Panc1 (cell line): ENCODE results near the gene DCDC2B. TPM values are rescaled to one million over a fixed set of nuclear protein-coding genes. Genes with fewer than 3 reads are reported as not detected.

Source experiments
- ATAC-seq: fragments of 200-7000 bp; cut with Tn5 transposase; 2 replicates; pipeline ENCODE4 v1.9.1; 2020; ENCODE audit warnings: mild to moderate bottlenecking, moderate library complexity
- Bru-seq: library from RNA; stranded (reverse); fragments of 400-500 nt; gene quantifications from one replicate; lab custom pipeline; 2021; lab: Mats Ljungman, UMichigan
- BruChase-seq, 2 experiments: library from RNA; stranded (reverse); fragments of 400-500 nt; gene quantifications; one replicate each; lab custom pipeline; 2021; lab: Mats Ljungman, UMichigan
- BruUV-seq: library from RNA; stranded (reverse); fragments of 400-500 nt; replicated peaks from 2 replicates; lab custom pipeline; 2021; lab: Mats Ljungman, UMichigan
- CTCF ChIA-PET: fragments of 300-600 bp; sonication (Branson Sonifier 250); formaldehyde crosslinking; loops from one replicate; lab custom pipeline; 2022; ENCODE audit warnings: antibody characterized with exemption; lab: Charles Lee
- POLR2A ChIA-PET: fragments of 300-600 bp; sonication (Branson Sonifier 250); formaldehyde crosslinking; loops from one replicate; lab custom pipeline; 2022; ENCODE audit warnings: antibody characterized with exemption; lab: Charles Lee
- DNase-seq: peaks from one replicate; pipeline ENCODE4 v3.0.0-alpha.2; 2010; ENCODE audit warnings: low read depth, low spot score
- H3K27ac ChIP-seq: 2 replicates; pipeline ENCODE4 v1.5.1; 2011; ENCODE audit warnings: mild to moderate bottlenecking, low read length, inconsistent platforms
- H3K27me3 ChIP-seq: fragments of 200-500 bp; sonication (Bioruptor generic); 2 replicates; pipeline ENCODE4 v1.6.0; 2014; ENCODE audit warnings: low read length, inconsistent platforms; ENCODE audit not compliant: control insufficient read depth, insufficient read depth
- H3K36me3 ChIP-seq: fragments of 200-500 bp; sonication (Bioruptor generic); 2 replicates; pipeline ENCODE4 v1.5.1; 2014; ENCODE audit warnings: inconsistent platforms, mild to moderate bottlenecking, low read length, moderate library complexity; ENCODE audit not compliant: control insufficient read depth, insufficient read depth
- H3K4me1 ChIP-seq: 2 replicates; pipeline ENCODE4 v1.5.1; 2011; ENCODE audit warnings: inconsistent platforms, mild to moderate bottlenecking, low read length, moderate library complexity; ENCODE audit not compliant: control insufficient read depth, insufficient read depth
- H3K4me3 ChIP-seq, 2 experiments: 2 replicates each; pipeline ENCODE4 v1.5.1; 2011 to 2012; ENCODE audit warnings: low read depth in 2 of 2, low read length in 2 of 2, mild to moderate bottlenecking in 2 of 2, inconsistent platforms in 1 of 2, moderate library complexity in 1 of 2
- H3K9me3 ChIP-seq: fragments of 200-500 bp; sonication (Bioruptor generic); 2 replicates; pipeline ENCODE4 v1.5.1; 2014; ENCODE audit warnings: low read depth, mild to moderate bottlenecking, inconsistent platforms, low read length, moderate library complexity; ENCODE audit not compliant: control insufficient read depth, insufficient read depth
- CTCF ChIP-seq: fragments of 450-650 bp; IDR thresholded peaks from 2 replicates; pipeline ENCODE4 v1.5.1; 2017; ENCODE audit warnings: mild to moderate bottlenecking
- POLR2AphosphoS5 ChIP-seq: IDR thresholded peaks from 2 replicates; pipeline ENCODE4 v1.6.1; 2012; ENCODE audit warnings: mild to moderate bottlenecking, low read depth, low read length, moderate library complexity
- REST ChIP-seq, 2 experiments: IDR thresholded peaks; 2 replicates each; pipeline ENCODE4 v1.6.1; 2011 to 2012; ENCODE audit warnings: low read depth in 2 of 2, control low read depth in 1 of 2, low read length in 1 of 2, mild to moderate bottlenecking in 1 of 2, moderate library complexity in 1 of 2; ENCODE audit not compliant: insufficient read depth in 1 of 2
- SIN3A ChIP-seq: IDR thresholded peaks from 2 replicates; pipeline ENCODE4 v1.6.1; 2012; ENCODE audit warnings: low read depth, mild to moderate bottlenecking, low read length, moderate library complexity, borderline replicate concordance; ENCODE audit not compliant: insufficient read depth
- TCF7L2 ChIP-seq: IDR thresholded peaks from 2 replicates; pipeline ENCODE4 v1.6.1; 2011; ENCODE audit warnings: mild to moderate bottlenecking, low read depth, low read length, inconsistent platforms
- in situ Hi-C: cut with HindIII; loops from 2 replicates; pipeline ENCODE4 v1.10.0; 2016; ENCODE audit warnings: low sequenced_read_pairs, low pct_unique_long_range_greater_than_20kb
- intact Hi-C: fragments of 100-400 bp; cut with micrococcal nuclease; formaldehyde crosslinking; loops from one replicate; pipeline ENCODE4 v1.10.0; 2022; ENCODE audit not compliant: unreplicated experiment
- long read RNA-seq: library from polyadenylated mRNA; unstranded; transcript quantifications from one replicate; pipeline ENCODE4 v2.0.0, GENCODE V29; 2021; ENCODE audit not compliant: unreplicated experiment
- polyA plus RNA-seq: library from polyadenylated mRNA; unstranded; fragments of >200 nt; gene quantifications from one replicate; pipeline ENCODE4 v1.2.1, GENCODE V29; 2012; ENCODE audit warnings: missing spikeins; ENCODE audit not compliant: insufficient read length
- total RNA-seq: library from RNA; stranded (reverse); gene quantifications from one replicate; pipeline ENCODE4 v1.2.1, GENCODE V29; 2021; ENCODE audit not compliant: unreplicated experiment

The DCDC2B gene
- total RNA-seq: not detected
- not detected for polyA plus RNA-seq
- percentile 21 among the genes with signal in this experiment for Bru-seq, nascent RNA
- BruChase-seq, experiment 1, labeled RNA remaining after a 2-hour chase: percentile 14 among the genes with signal in this experiment
- BruChase-seq, experiment 2, labeled RNA remaining after a 6-hour chase: percentile 18 among the genes with signal in this experiment
- long read RNA-seq, partial matches to known transcripts: 0 of 4 reads
- long read RNA-seq, other reads (novel, unspliced or antisense): 4 of 4 reads

GRCh38 chr1:32208891-32209328 is at the start of gene DCDC2B:
DCDC2B (plus strand) TSS chr1:32209089; CDS start chr1:32209094, 5 bp downstream.
- BruUV-seq: no TSS peak
- DNase-seq: no peak

GRCh38 chr1:32159189-32159588 is 49.7 kb upstream of the DCDC2B start:
- no peaks in the 10 kb centered on the region for H3K9me3 ChIP-seq
- no TSS peak for BruUV-seq
- intact Hi-C loops: no loop called here
- POLR2A ChIA-PET: no interaction called here
- TF ChIP-seq POLR2AphosphoS5 (no peak), SIN3A (no peak), TCF7L2 (no peak), REST (IDR thresholded peaks at IDR 0.05; ENCODE audit: insufficient read depth in 1 of 2, low read depth in 2 of 2, low read length in 1 of 2) (no peak), CTCF (no peak)
- no peaks in the 10 kb centered on the region for H3K27me3 ChIP-seq
- no peak overlapping the region for H3K4me3 ChIP-seq
- H3K36me3 ChIP-seq: peaks cover 33% of the 10 kb centered on the region
- ATAC-seq (no peak), DNase-seq (no peak)
- H3K4me1 ChIP-seq: no peaks in the 10 kb centered on the region
- in situ Hi-C loops: no loop called here
- H3K27ac ChIP-seq: no peak overlapping the region
- CTCF ChIA-PET: no interaction called here

More at GRCh38 chr1:32208891-32209328, at the start of gene DCDC2B:
- H3K4me1 ChIP-seq: peaks cover 10% of the 10 kb centered on the region
- intact Hi-C loops (no loop called here), in situ Hi-C loops (no loop called here)
- CTCF ChIA-PET: interaction anchor here (0.6 kb wide), 1 partner anchor 32 kb away, joined by 5 read pairs; no protein-coding TSS in a partner anchor
- TF ChIP-seq CTCF: no peak
- no peak for TF ChIP-seq POLR2AphosphoS5
- TF ChIP-seq SIN3A: no peak
- TF ChIP-seq REST (IDR thresholded peaks at IDR 0.05; ENCODE audit: insufficient read depth in 1 of 2, low read depth in 2 of 2, low read length in 1 of 2): no peak
- no peak for TF ChIP-seq TCF7L2
- no peak for ATAC-seq
- POLR2A ChIA-PET: no interaction called here
- no peak within 1 kb of the TSS for H3K4me3 ChIP-seq
- no peaks in the 10 kb centered on the region for H3K27me3 ChIP-seq
- no peaks in the 10 kb centered on the region for H3K36me3 ChIP-seq
- no peak within 1 kb of the TSS for H3K27ac ChIP-seq
- no peaks in the 10 kb centered on the region for H3K9me3 ChIP-seq
